AG09309 (cell line): ENCODE results near the gene C10orf90.

Source experiments
- DNase-seq: peaks from one replicate; pipeline ENCODE4 v3.0.0-alpha.2; 2010; ENCODE audit warnings: low read depth
- H3K4me3 ChIP-seq: 2 replicates; pipeline ENCODE4 v1.5.1; 2011; ENCODE audit warnings: mild to moderate bottlenecking, low read depth, low read length, moderate library complexity; ENCODE audit not compliant: control insufficient read depth
- TF ChIP-seq, protein P1 (sequence below): IDR thresholded peaks from 2 replicates; pipeline ENCODE4 v1.5.1; 2011; ENCODE audit warnings: mild to moderate bottlenecking, low read depth, low read length, inconsistent platforms; ENCODE audit not compliant: insufficient read depth, control insufficient read depth; ENCODE audit errors: missing control alignments

Gene C10orf90

DNA sequence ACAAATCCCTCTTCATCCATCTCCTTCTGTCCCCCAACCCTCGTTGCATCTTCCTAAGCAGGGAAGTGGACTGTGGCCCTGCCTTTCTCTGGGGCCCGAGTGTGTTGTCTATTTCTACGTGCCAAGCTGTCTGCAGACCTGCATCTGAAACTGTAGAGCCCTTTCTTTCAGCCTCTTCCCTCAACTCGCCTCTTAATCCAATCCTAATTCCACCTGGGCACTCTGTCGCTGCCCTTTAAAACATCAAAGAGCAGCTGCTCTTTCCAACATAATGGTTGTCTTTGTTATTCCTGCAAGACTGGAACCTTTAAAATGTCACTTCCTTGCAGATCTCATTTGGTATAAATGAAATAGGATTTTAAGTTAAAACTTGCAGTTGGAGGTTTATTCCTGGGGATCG, 260.7 kb downstream of the C10orf90 start:
- TF ChIP-seq, protein P1, sequence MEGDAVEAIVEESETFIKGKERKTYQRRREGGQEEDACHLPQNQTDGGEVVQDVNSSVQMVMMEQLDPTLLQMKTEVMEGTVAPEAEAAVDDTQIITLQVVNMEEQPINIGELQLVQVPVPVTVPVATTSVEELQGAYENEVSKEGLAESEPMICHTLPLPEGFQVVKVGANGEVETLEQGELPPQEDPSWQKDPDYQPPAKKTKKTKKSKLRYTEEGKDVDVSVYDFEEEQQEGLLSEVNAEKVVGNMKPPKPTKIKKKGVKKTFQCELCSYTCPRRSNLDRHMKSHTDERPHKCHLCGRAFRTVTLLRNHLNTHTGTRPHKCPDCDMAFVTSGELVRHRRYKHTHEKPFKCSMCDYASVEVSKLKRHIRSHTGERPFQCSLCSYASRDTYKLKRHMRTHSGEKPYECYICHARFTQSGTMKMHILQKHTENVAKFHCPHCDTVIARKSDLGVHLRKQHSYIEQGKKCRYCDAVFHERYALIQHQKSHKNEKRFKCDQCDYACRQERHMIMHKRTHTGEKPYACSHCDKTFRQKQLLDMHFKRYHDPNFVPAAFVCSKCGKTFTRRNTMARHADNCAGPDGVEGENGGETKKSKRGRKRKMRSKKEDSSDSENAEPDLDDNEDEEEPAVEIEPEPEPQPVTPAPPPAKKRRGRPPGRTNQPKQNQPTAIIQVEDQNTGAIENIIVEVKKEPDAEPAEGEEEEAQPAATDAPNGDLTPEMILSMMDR = no peak
- H3K4me3 ChIP-seq = no peak overlapping the region
- DNase-seq = no peak

DNA sequence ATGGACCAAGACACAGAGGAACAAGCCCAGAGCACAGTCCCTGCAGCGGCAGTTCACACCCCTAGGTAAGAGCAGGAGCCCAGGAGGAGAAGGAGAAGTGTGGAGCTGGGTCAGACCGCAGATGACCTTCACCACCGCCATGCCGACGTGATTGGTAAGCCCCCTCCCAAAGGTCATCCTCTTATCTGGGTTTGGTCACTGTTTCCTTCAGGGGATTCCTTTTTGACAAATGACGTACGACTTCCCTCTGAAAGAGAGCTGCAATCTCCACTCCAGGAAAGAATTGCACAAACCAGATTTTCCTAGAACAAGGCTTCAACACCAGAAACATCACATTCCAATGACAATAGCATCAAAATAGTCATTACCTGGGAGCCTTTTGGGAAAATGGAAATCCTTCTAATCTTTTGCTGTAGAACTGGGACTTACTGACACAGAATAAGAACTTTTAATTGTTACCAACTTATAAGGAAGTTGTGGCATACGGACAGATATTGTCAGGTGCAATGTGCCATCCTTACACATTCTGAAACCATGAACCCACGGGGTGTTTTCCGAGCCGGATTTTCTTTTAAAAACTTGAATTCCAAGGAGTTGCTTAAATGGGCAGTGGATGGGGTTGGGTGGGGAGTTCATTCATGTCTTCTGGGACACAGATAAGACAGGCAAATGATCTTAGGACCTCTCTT, 261.4 kb downstream of the C10orf90 start:
- no peak overlapping the region for H3K4me3 ChIP-seq
- TF ChIP-seq, protein P1 = no peak
- DNase-seq = no peak

DNA sequence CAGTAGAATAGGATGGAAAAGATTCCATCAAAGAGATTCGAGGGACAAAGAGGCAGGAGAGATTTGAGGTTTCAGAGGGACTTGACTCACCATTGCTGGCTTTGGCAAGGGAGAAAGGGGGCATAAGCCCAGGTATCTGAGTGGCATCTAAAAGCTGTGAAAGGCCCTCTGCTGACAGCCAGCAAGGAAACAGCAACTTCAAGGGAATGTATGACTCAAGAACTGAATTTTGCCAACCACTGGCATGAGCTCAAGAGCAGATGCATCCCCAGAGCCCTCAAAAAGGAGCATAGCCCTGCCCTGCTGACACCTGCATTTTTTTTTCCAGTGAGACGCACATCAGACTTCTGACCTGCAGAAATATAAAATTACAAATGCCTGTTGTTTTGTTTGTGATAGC, 262.7 kb downstream of the C10orf90 start:
- H3K4me3 ChIP-seq = no peak overlapping the region
- TF ChIP-seq, protein P1 = no peak
- DNase-seq = no peak

DNA sequence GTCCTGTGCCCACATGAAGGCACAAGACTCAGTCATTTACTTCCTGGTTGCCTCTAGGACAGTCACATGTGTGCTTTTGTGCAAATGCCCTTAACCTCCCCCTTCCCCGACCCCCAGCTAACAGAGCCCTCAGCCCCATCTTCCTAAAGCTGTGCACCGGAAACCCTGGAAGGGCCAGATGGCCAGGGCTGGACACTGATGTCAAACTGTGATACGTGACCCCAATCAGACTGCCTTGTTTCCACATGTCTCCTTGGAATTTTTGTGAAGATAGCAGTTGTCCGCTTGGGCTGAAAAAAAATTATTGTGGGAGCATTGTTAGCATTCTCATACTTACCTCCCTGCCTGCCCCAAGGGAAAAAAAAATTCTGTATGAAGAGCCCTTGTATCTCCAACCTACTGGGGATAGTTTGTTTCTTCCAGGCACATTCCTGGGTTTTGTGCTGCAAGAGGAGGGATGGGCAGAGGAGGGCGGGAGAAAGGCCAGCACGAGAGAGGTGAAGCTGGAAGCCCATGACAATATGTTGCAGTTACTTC, 265.2 kb downstream of the C10orf90 start:
- no peak overlapping the region for H3K4me3 ChIP-seq
- DNase-seq = no peak
- TF ChIP-seq, protein P1 = no peak

DNA sequence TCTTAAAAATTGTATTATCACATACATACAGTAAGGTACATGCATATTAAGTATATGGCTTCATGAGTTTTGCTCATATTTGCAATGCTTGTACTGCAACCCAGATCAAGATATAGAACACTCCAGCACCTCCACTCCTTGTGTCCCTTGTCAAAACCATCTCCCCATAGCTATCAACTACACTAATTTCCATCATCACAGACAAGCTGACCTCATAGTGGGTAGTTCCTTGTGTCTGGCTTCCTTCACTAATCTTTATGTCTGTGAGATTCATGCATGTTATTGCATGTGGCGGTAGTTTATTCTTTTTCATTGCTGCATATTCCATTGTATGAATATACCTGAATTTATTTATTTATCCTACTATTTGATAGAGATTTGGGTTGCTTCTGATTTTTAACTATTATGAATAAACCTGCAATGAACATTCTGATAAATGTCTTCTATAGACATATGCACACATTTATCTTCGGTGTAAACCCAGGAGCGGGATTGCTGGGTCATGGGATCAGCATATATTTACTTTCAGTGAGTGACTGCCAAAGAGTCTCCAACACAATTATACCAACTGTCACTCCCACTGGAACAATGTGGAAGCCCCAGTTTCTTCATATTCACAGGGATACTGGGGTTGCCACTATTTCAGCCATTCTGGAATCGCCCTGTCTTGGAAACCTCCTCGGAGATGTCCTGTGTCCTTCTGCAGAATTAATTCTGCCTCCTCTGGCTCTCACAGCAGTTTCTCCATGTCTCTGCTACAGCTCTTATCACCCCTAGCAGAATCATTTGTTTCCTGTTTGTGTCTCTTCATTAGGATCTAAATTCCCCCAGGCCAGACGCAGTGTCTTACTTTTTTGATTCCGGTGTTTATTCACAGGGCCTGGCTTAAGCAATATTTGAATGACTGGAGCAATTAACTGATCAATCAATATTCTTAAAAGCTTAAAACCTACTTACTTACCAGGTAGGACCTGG, 267.5 kb downstream of the C10orf90 start:
- TF ChIP-seq, protein P1 = no peak
- DNase-seq = no peak
- no peak overlapping the region for H3K4me3 ChIP-seq

DNA sequence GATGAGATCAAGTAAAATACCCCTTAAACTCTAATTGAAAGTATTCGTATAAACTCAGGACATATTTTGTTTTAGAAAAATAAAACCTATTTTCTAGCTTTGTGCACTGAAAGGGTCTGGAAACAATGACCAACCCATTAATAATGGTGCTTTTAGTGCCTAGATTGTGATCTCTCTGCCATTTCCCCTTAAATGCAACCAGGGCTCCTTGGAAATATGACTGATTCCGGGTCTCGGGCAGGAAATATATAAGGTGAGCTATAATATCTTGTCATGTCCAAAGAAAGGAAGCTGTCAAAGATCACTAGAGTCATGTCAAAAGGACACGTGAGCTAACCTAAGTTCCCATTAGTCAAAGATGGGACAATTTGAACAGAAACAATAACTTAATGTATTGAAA, 269.9 kb downstream of the C10orf90 start:
- TF ChIP-seq, protein P1 = no peak
- H3K4me3 ChIP-seq = no peak overlapping the region
- DNase-seq = no peak
